Sigmoid colon (tissue), 7 donors: Measurements from ENCODE around the gene PHF21A. TPM values are rescaled to one million over a fixed set of nuclear protein-coding genes. Genes with fewer than 3 reads are reported as not detected.

Experiments
- DNase-seq: peaks from one replicate; pipeline ENCODE4 v3.0.0-alpha.2; 2019
- H3K27ac ChIP-seq, 4 donors: fragments of 200-600 bp; sonication (generic); one replicate each; pipeline ENCODE4 v1.5.1; 2016 to 2019; ENCODE audit warnings: mild to moderate bottlenecking in 1 of 4
- H3K27me3 ChIP-seq, 3 donors: fragments of 200-600 bp; sonication (generic); one replicate each; pipeline ENCODE4 v1.5.1; 2019; ENCODE audit warnings: mild to moderate bottlenecking in 1 of 3
- H3K36me3 ChIP-seq, 4 donors: fragments of 200-600 bp; sonication (generic); one replicate each; pipeline ENCODE4 v1.5.1; 2016 to 2019
- H3K4me1 ChIP-seq, 4 donors: fragments of 200-600 bp; sonication (generic); one replicate each; pipeline ENCODE4 v1.5.1; 2017 to 2019
- H3K4me3 ChIP-seq, 4 donors: fragments of 200-600 bp; sonication (generic); one replicate each; pipeline ENCODE4 v1.5.1; 2017 to 2019; ENCODE audit warnings: mild to moderate bottlenecking in 2 of 4, moderate library complexity in 1 of 4
- H3K9me3 ChIP-seq, 4 donors: fragments of 200-600 bp in 3 of 4; sonication (generic) in 3 of 4; one replicate each; pipeline versions ENCODE4 v1.5.1 to v1.6.1; 2013 to 2019
- CTCF ChIP-seq, 4 experiments: fragments of 450-650 bp in 3 of 4; fragments of 200-600 bp in 1 of 4; IDR thresholded peaks; one replicate each; pipeline ENCODE4 v1.5.1; 2016 to 2019; ENCODE audit warnings: antibody characterized with exemption in 4 of 4, mild to moderate bottlenecking in 3 of 4, moderate library complexity in 2 of 4
- EP300 ChIP-seq, 4 donors: sonication (generic); formaldehyde crosslinking; IDR thresholded peaks; one replicate each; pipeline ENCODE4 v1.6.1; 2017; ENCODE audit warnings: antibody characterized with exemption in 4 of 4
- POLR2A ChIP-seq, 2 donors: fragments of 450-650 bp; IDR thresholded peaks; one replicate each; pipeline ENCODE4 v1.6.1; 2016; ENCODE audit warnings: antibody characterized with exemption in 2 of 2, mild to moderate bottlenecking in 2 of 2, moderate library complexity in 2 of 2
- POLR2AphosphoS5 ChIP-seq, 4 donors: sonication (generic); formaldehyde crosslinking; IDR thresholded peaks; one replicate each; pipeline ENCODE4 v1.6.1; 2017; ENCODE audit warnings: antibody characterized with exemption in 4 of 4
- WGBS, 2 donors: extraction: QIAGEN DNeasy Blood & Tissue Kit; methylation state at CpG; one replicate each; pipeline ENCODE4 v1.1.7; 2013; 5-methylcytosine and 5-hydroxymethylcytosine counted together
- intact Hi-C: fragments of 100-400 bp; cut with DNase I; formaldehyde crosslinking; loops from one replicate; pipeline ENCODE4 v1.15.1; 2023
- polyA plus RNA-seq, 3 donors: library from polyadenylated mRNA; stranded (reverse); fragments of 200-250 nt; gene quantifications; one replicate each; pipeline ENCODE4 v1.2.3, GENCODE V29; 2013
- total RNA-seq, 4 donors: library from RNA; depleted of rRNA; stranded (reverse); fragments of >200 nt; gene quantifications; one replicate each; pipeline ENCODE4 v1.1.0, GENCODE V29; 2016
- donor health status: healthy with polysubstance abuse.
- donor health status: Bipolar disorder and iron deficiency.
- donor health status: healthy.

The PHF21A gene
- total and polyA plus RNA-seq, 7 donors, result 5.3 to 58.6 (median 30.3) TPM

GRCh38 chr11:45945397-45945999, 175.8 kb downstream of the PHF21A start:
- Histone ChIP-seq H3K27ac (no peak overlapping the region), H3K9me3 (no peaks in the 10 kb centered on the region), H3K4me3 (no peak overlapping the region), H3K4me1 (peaks cover 0 to 5% (median 0%) of the 10 kb centered on the region in 4 donors), H3K36me3 (peaks cover 30 to 85% (median 39%) of the 10 kb centered on the region in 4 donors), H3K27me3 (no peaks in the 10 kb centered on the region)
- WGBS, 2 donors, result 91% methylated on average over 3 of the region's 3 CpGs
- TF ChIP-seq CTCF (IDR thresholded peaks at IDR 0.05) (no peak), POLR2AphosphoS5 (IDR thresholded peaks at IDR 0.05) (no peak), EP300 (IDR thresholded peaks at IDR 0.05) (no peak), POLR2A (IDR thresholded peaks at IDR 0.05) (no peak)
- DNase-seq, result no peak
- intact Hi-C loops, result no loop called here

GRCh38 chr11:45942381-45942780, 178.9 kb downstream of the PHF21A start:
- no peaks in the 10 kb centered on the region for H3K27me3 ChIP-seq
- H3K27ac ChIP-seq, result no peak overlapping the region
- TF ChIP-seq POLR2AphosphoS5 (IDR thresholded peaks at IDR 0.05) (no peak), POLR2A (IDR thresholded peaks at IDR 0.05) (no peak), CTCF (IDR thresholded peaks at IDR 0.05) (no peak), EP300 (IDR thresholded peaks at IDR 0.05) (no peak)
- intact Hi-C loops, result no loop called here
- H3K4me3 ChIP-seq, result no peak overlapping the region
- no peaks in the 10 kb centered on the region for H3K4me1 ChIP-seq
- peaks cover 16 to 66% (median 21%) of the 10 kb centered on the region in 4 donors for H3K36me3 ChIP-seq
- no peaks in the 10 kb centered on the region for H3K9me3 ChIP-seq
- WGBS, 2 donors, result 95 to 97% methylated on average over 4 of the region's 4 CpGs
- DNase-seq, result no peak

- Histone ChIP-seq H3K27me3 (no peaks in the 10 kb centered on the region), H3K36me3 (peaks cover 20 to 67% (median 24%) of the 10 kb centered on the region in 4 donors), H3K4me3 (no peak overlapping the region), H3K4me1 (no peaks in the 10 kb centered on the region), H3K9me3 (no peaks in the 10 kb centered on the region), H3K27ac (no peak overlapping the region)
- DNase-seq, result no peak
- TF ChIP-seq EP300 (IDR thresholded peaks at IDR 0.05) (no peak), POLR2A (IDR thresholded peaks at IDR 0.05) (no peak), CTCF (IDR thresholded peaks at IDR 0.05) (no peak), POLR2AphosphoS5 (IDR thresholded peaks at IDR 0.05) (no peak)
- intact Hi-C loops, result no loop called here
- 91 to 97% methylated on average over 4 of the region's 4 CpGs for WGBS, 2 donors
These were observed 180.0 kb downstream of the PHF21A start for GRCh38 chr11:45941285-45941684.

GRCh38 chr11:45939836-45940235, 181.4 kb downstream of the PHF21A start:
- DNase-seq, result no peak
- no peak overlapping the region for H3K4me3 ChIP-seq
- peaks cover 6 to 68% (median 26%) of the 10 kb centered on the region in 4 donors for H3K36me3 ChIP-seq
- TF ChIP-seq EP300 (IDR thresholded peaks at IDR 0.05) (no peak), POLR2A (IDR thresholded peaks at IDR 0.05) (no peak), POLR2AphosphoS5 (IDR thresholded peaks at IDR 0.05) (no peak), CTCF (IDR thresholded peaks at IDR 0.05) (no peak)
- H3K27me3 ChIP-seq, result no peaks in the 10 kb centered on the region
- no peak overlapping the region for H3K27ac ChIP-seq
- 93 to 95% methylated on average over 2 of the region's 2 CpGs for WGBS, 2 donors
- H3K4me1 ChIP-seq, result no peaks in the 10 kb centered on the region
- intact Hi-C loops, result no loop called here
- H3K9me3 ChIP-seq, result no peaks in the 10 kb centered on the region

GRCh38 chr11:45937916-45938315, 183.3 kb downstream of the PHF21A start:
- intact Hi-C loops, result no loop called here
- Histone ChIP-seq H3K9me3 (no peaks in the 10 kb centered on the region), H3K36me3 (peaks cover 20 to 69% (median 44%) of the 10 kb centered on the region in 4 donors), H3K4me3 (no peak overlapping the region), H3K27ac (no peak overlapping the region), H3K4me1 (peaks cover 0 to 8% (median 3%) of the 10 kb centered on the region in 4 donors), H3K27me3 (no peaks in the 10 kb centered on the region)
- WGBS, 2 donors, result 92 to 97% methylated on average over 10 of the region's 10 CpGs
- DNase-seq, result no peak
- TF ChIP-seq EP300 (IDR thresholded peaks at IDR 0.05), result no peak
- TF ChIP-seq POLR2A (IDR thresholded peaks at IDR 0.05), result no peak
- TF ChIP-seq CTCF (IDR thresholded peaks at IDR 0.05), result no peak
- TF ChIP-seq POLR2AphosphoS5 (IDR thresholded peaks at IDR 0.05), result no peak
